ENCODE data around the gene ATP13A4.
"Not testable (repeated sequence)": the region's sequence is repeated elsewhere in the genome, so short reads cannot be mapped to it uniquely, and the experiment has no call there.

ATP13A4 gene

GRCh38 chr3:193553586-193553985, 1.1 kb downstream of the ATP13A4 start:
- DNase-seq: no peak

- no peak for DNase-seq
These were observed 1.8 kb downstream of the ATP13A4 start for GRCh38 chr3:193552923-193553322.

- DNase-seq: no peak
These were observed 6.3 kb downstream of the ATP13A4 start for GRCh38 chr3:193548406-193548805.

- DNase-seq: no peak
These were observed 8.6 kb downstream of the ATP13A4 start for GRCh38 chr3:193546129-193546528.

GRCh38 chr3:193545304-193545703, 9.4 kb downstream of the ATP13A4 start:
- DNase-seq: no peak

GRCh38 chr3:193544289-193544688, 10.4 kb downstream of the ATP13A4 start:
- no peak for DNase-seq

- DNase-seq: no peak
These were observed 24.2 kb downstream of the ATP13A4 start for GRCh38 chr3:193530231-193531165.

GRCh38 chr3:193526085-193526484, 28.6 kb downstream of the ATP13A4 start:
- DNase-seq: not testable (repeated sequence)

- no peak for DNase-seq
These were observed 32.2 kb downstream of the ATP13A4 start for GRCh38 chr3:193522473-193522872.

- no peak for DNase-seq
These were observed 34.0 kb downstream of the ATP13A4 start for GRCh38 chr3:193520738-193521137.

GRCh38 chr3:193515966-193516365, 38.7 kb downstream of the ATP13A4 start:
- no peak for DNase-seq

- no peak for DNase-seq
These were observed 44.5 kb downstream of the ATP13A4 start for GRCh38 chr3:193510154-193510553.

- DNase-seq: no peak
These were observed 45.4 kb downstream of the ATP13A4 start for GRCh38 chr3:193509103-193509965.

- DNase-seq: no peak
These were observed 46.6 kb downstream of the ATP13A4 start for GRCh38 chr3:193508108-193508507.

- no peak for DNase-seq
These were observed 47.1 kb downstream of the ATP13A4 start for GRCh38 chr3:193507566-193507965.

GRCh38 chr3:193506921-193507320, 47.8 kb downstream of the ATP13A4 start:
- DNase-seq: no peak

GRCh38 chr3:193502871-193503270, 51.8 kb downstream of the ATP13A4 start:
- no peak for DNase-seq

GRCh38 chr3:193499801-193500485, 54.8 kb downstream of the ATP13A4 start:
- DNase-seq: no peak

GRCh38 chr3:193499136-193499770, 55.4 kb downstream of the ATP13A4 start:
- no peak for DNase-seq

GRCh38 chr3:193498215-193498614, 56.5 kb downstream of the ATP13A4 start:
- DNase-seq: no peak

- DNase-seq: no peak
These were observed 58.0 kb downstream of the ATP13A4 start for GRCh38 chr3:193496658-193497057.

- DNase-seq: no peak
These were observed 63.7 kb downstream of the ATP13A4 start for GRCh38 chr3:193491026-193491425.

GRCh38 chr3:193490580-193490979, 64.1 kb downstream of the ATP13A4 start:
- no peak for DNase-seq
